GM13976 (cell line): Measurements from ENCODE around the gene ZKSCAN5.
"Not testable (repeated sequence)": the region's sequence is repeated elsewhere in the genome, so short reads cannot be mapped to it uniquely, and the experiment has no call there.

ENCODE experiments used
- DNase-seq: peaks from one replicate; pipeline ENCODE4 v3.0.0; 2012; ENCODE audit warnings: low spot score
- in situ Hi-C: fragments of 300-500 bp; cut with MboI; formaldehyde crosslinking; loops from one replicate; pipeline ENCODE4 v1.12.0; 2022; ENCODE audit warnings: low sequenced_read_pairs, mixed read lengths, inconsistent platforms; ENCODE audit not compliant: unreplicated experiment
- TF ChIP-seq, protein P1 (sequence below): IDR thresholded peaks from 2 replicates; pipeline ENCODE4 v1.5.1; 2012; ENCODE audit warnings: borderline replicate concordance, mild to moderate bottlenecking; ENCODE audit not compliant: insufficient read depth; ENCODE audit errors: extremely low read depth, missing control alignments, control extremely low read depth

The ZKSCAN5 gene

GRCh38 chr7:99535667-99536066 is 31.2 kb downstream of the ZKSCAN5 start:
- TF ChIP-seq, protein P1, sequence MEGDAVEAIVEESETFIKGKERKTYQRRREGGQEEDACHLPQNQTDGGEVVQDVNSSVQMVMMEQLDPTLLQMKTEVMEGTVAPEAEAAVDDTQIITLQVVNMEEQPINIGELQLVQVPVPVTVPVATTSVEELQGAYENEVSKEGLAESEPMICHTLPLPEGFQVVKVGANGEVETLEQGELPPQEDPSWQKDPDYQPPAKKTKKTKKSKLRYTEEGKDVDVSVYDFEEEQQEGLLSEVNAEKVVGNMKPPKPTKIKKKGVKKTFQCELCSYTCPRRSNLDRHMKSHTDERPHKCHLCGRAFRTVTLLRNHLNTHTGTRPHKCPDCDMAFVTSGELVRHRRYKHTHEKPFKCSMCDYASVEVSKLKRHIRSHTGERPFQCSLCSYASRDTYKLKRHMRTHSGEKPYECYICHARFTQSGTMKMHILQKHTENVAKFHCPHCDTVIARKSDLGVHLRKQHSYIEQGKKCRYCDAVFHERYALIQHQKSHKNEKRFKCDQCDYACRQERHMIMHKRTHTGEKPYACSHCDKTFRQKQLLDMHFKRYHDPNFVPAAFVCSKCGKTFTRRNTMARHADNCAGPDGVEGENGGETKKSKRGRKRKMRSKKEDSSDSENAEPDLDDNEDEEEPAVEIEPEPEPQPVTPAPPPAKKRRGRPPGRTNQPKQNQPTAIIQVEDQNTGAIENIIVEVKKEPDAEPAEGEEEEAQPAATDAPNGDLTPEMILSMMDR = no peak
- in situ Hi-C loops = no loop called here

GRCh38 chr7:99539213-99539811 is 34.9 kb downstream of the ZKSCAN5 start:
- TF ChIP-seq, protein P1 = no peak
- no peak for DNase-seq
- in situ Hi-C loops = no loop called here

More at GRCh38 chr7:99535667-99536066, 31.2 kb downstream of the ZKSCAN5 start:
- DNase-seq = no peak

GRCh38 chr7:99540542-99540941 is 36.1 kb downstream of the ZKSCAN5 start:
- TF ChIP-seq, protein P1 = no peak
- DNase-seq = no peak
- in situ Hi-C loops = no loop called here

GRCh38 chr7:99541212-99541611 is 36.8 kb downstream of the ZKSCAN5 start:
- in situ Hi-C loops = no loop called here
- DNase-seq = no peak
- TF ChIP-seq, protein P1 = no peak

DNA sequence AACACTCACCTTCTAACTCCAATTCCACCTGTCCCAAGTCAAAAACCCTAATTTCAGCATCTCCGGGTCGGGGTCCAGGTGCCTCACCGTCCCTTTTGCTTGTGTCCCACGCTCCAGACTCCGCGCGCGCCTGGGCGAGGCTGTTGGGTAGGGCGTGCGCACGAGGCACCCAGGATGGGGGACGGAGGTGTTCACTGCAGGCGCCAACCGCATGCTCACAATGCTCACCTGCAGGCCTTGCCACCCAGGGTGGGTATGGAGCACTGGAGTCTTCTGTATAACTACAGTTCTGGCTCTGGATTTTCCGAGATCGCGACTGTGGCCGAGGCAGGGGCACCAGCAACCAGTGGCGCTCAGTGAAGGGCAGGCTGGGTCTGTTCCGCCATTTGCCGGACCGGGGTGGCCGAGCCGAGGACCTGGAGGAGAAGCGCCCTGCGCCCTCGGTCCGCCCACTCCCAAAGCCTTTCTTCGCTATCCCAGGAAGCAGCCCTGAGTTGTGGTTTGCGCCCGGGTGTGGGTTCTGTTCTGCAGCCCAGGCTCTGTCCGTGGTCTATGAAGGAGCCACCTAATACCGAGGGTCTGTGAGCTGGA is 38.7 kb downstream of the ZKSCAN5 start:
- DNase-seq = no peak
- in situ Hi-C loops = no loop called here
- TF ChIP-seq, protein P1 = no peak

DNA sequence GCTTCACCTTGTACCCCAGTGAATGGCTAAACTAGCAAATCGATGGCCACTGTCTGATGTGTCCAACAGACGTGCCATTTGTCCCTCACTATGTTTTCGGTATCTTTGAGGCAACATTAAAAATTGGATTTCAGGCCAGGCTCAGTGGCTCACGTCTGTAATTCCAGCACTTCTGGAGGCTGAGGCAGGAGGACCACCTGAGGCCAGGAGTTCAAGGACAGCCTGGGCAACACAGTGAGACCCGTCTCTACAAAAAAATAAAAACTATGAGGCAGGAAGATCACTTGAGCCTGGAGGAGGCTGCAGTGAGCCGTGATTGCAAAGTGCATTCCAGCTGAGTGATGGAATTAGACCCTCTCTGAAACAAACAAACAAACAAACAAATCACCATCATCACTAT is 39.5 kb downstream of the ZKSCAN5 start:
- in situ Hi-C loops = no loop called here
- TF ChIP-seq, protein P1 = no peak
- DNase-seq = no peak

GRCh38 chr7:99545308-99545707 is 40.8 kb downstream of the ZKSCAN5 start:
- DNase-seq, in situ Hi-C loops: not testable (repeated sequence)

GRCh38 chr7:99549545-99549944 is 45.1 kb downstream of the ZKSCAN5 start:
- in situ Hi-C loops, DNase-seq: not testable (repeated sequence)
